Kidney (tissue), 14 donors: ENCODE results near the gene GAL3ST3. TPM values are rescaled to one million over a fixed set of nuclear protein-coding genes. Genes with fewer than 3 reads are reported as not detected.
A peak's percentile ranks its signal among the peaks of the same experiment; 100 is the strongest.

Source experiments
- DNase-seq, 5 donors: peaks; one replicate each; pipeline ENCODE4 v3.0.0-alpha.2; 2013 to 2020
- FAIRE-seq: peaks from 2 replicates; lab custom pipeline; 2012; peaks lifted over from hg19 to GRCh38; lab: Jason Lieb, UNC
- H3K27ac ChIP-seq, 2 donors: one replicate each; pipeline ENCODE4 v1.7.0; 2013; ENCODE audit warnings: low read depth in 2 of 2, low read length in 2 of 2, inconsistent platforms in 1 of 2
- H3K27me3 ChIP-seq: one replicate; pipeline ENCODE4 v1.7.1; 2013; ENCODE audit warnings: low read length, inconsistent platforms; ENCODE audit not compliant: control insufficient read depth, insufficient read depth
- H3K36me3 ChIP-seq, 3 donors: one replicate each; pipeline versions ENCODE4 v1.7.0 to v1.7.1; 2013; ENCODE audit warnings: low read length in 3 of 3, control low read depth in 1 of 3, inconsistent platforms in 1 of 3; ENCODE audit not compliant: insufficient read depth in 3 of 3, control insufficient read depth in 2 of 3
- H3K4me1 ChIP-seq, 3 donors: one replicate each; pipeline versions ENCODE4 v1.7.0 to v1.7.1; 2013; ENCODE audit warnings: low read length in 3 of 3, inconsistent platforms in 1 of 3, low read depth in 1 of 3; ENCODE audit not compliant: control insufficient read depth in 2 of 3, insufficient read depth in 2 of 3
- H3K4me3 ChIP-seq, 3 donors: one replicate each; pipeline versions ENCODE4 v1.7.0 to v1.8.1; 2013; ENCODE audit warnings: low read length in 3 of 3, control low read depth in 1 of 3, inconsistent platforms in 1 of 3
- H3K9ac ChIP-seq, 3 donors: one replicate each; pipeline versions ENCODE4 v1.7.0 to v1.7.1; 2013; ENCODE audit warnings: low read length in 3 of 3, control low read depth in 1 of 3, inconsistent platforms in 1 of 3
- H3K9me3 ChIP-seq, 3 donors: one replicate each; pipeline versions ENCODE4 v1.7.0 to v1.7.1; 2013; ENCODE audit warnings: low read length in 3 of 3, control low read depth in 1 of 3, inconsistent platforms in 1 of 3; ENCODE audit not compliant: control insufficient read depth in 2 of 3, insufficient read depth in 1 of 3
- CTCF ChIP-seq: IDR thresholded peaks from 3 replicates; pipeline ENCODE4 v1.5.1; 2012; ENCODE audit warnings: mild to moderate bottlenecking, moderate library complexity, borderline replicate concordance; ENCODE audit not compliant: insufficient read depth; ENCODE audit errors: extremely low read depth
- intact Hi-C: fragments of 100-400 bp; cut with DNase I; formaldehyde crosslinking; loops from one replicate; pipeline ENCODE4 v1.11.1; 2022
- polyA plus RNA-seq: library from polyadenylated mRNA; stranded (reverse); fragments of 350-450 nt; fragmentation: Illumina TruSeq; extraction: RNeasy Lipid Tissue Mini Kit (QIAGEN cat#74804); gene quantifications from one replicate; pipeline ENCODE4 v1.2.3, GENCODE V29; 2014; ENCODE audit warnings: low read depth, low replicate concordance; ENCODE audit not compliant: insufficient read depth
- total RNA-seq: library from RNA; stranded (reverse); fragmentation: NEBNext Ultra II Directional; extraction: Animal tissue kit (Norgen Biotek cat#: 25700); gene quantifications from one replicate; pipeline ENCODE4 v1.2.1, GENCODE V29; 2021
- donor health status: control.
- donor health status: control.
- donor health status: control.
- donor health status: control.
- donor health status: control.
- donor health status: DM: yes; HTN: yes; CAD: no.
- donor health status: Normal renal cell carcinoma (clear cell type).

GAL3ST3 gene
- total and polyA plus RNA-seq, 2 donors from 2014 or later = 2.5 to 7.6 TPM

- peak overlapping the region in 2 of 3 donors; percentile 97 to 100 for H3K4me3 ChIP-seq
- peak overlapping the region; percentile 61 to 92 (median 64) for H3K9ac ChIP-seq
- H3K27ac ChIP-seq = peak overlapping the region in 1 of 2 donors; percentile 99
- H3K9me3 ChIP-seq = no peaks in the 10 kb centered on the region
- no peak for FAIRE-seq
- H3K27me3 ChIP-seq = no peaks in the 10 kb centered on the region
- DNase-seq = peak in 1 of 5 donors; percentile 56
- no peak for TF ChIP-seq CTCF
- H3K4me1 ChIP-seq = peaks cover 0 to 10% (median 0%) of the 10 kb centered on the region in 3 donors
- peaks cover 8 to 28% (median 22%) of the 10 kb centered on the region in 3 donors for H3K36me3 ChIP-seq
- intact Hi-C loops = no loop called here
Observed at GRCh38 chr11:66003291-66003690, 45.7 kb downstream of the GAL3ST3 start.

- intact Hi-C loops = no loop called here
- no peak for FAIRE-seq
- TF ChIP-seq CTCF = peak; percentile 5
Observed at GRCh38 chr11:66002648-66003225, 46.2 kb downstream of the GAL3ST3 start.

GRCh38 chr11:66001942-66002647 is 46.9 kb downstream of the GAL3ST3 start, which contains the start of the genes BANF1 and EIF1AD:
TSS of gene BANF1 (plus strand) at chr11:66002503. CDS start at chr11:66003251, 748 bp downstream.
TSS of gene EIF1AD (minus strand) at chr11:66002157. CDS start at chr11:66000389, 1,768 bp downstream.
- TF ChIP-seq CTCF = no peak
- peak within 1 kb of the TSS; percentile 81 to 99 (median 99) for H3K9ac ChIP-seq
- H3K4me1 ChIP-seq = peaks cover 0 to 10% (median 0%) of the 10 kb centered on the region in 3 donors
- DNase-seq (peak; percentile 95 to 99 (median 95)), FAIRE-seq (no peak)
- H3K4me3 ChIP-seq = peak within 1 kb of the TSS; percentile 97 to 100 (median 99)
- no peaks in the 10 kb centered on the region for H3K9me3 ChIP-seq
- H3K27me3 ChIP-seq = no peaks in the 10 kb centered on the region
- intact Hi-C loops = no loop called here
- peaks cover 11 to 39% (median 32%) of the 10 kb centered on the region in 3 donors for H3K36me3 ChIP-seq
- peak within 1 kb of the TSS; percentile 95 to 99 for H3K27ac ChIP-seq

More at GRCh38 chr11:66002648-66003225, 46.2 kb downstream of the GAL3ST3 start:
- peak in 4 of 5 donors; percentile 53 to 74 (median 65) for DNase-seq
- Histone ChIP-seq H3K4me1 (peaks cover 0 to 10% (median 0%) of the 10 kb centered on the region in 3 donors), H3K9me3 (no peaks in the 10 kb centered on the region), H3K27ac (peak overlapping the region; percentile 95 to 99), H3K27me3 (no peaks in the 10 kb centered on the region), H3K9ac (peak overlapping the region; percentile 61 to 99 (median 64)), H3K4me3 (peak overlapping the region; percentile 97 to 100 (median 99)), H3K36me3 (peaks cover 8 to 34% (median 26%) of the 10 kb centered on the region in 3 donors)
